Globus pallidus (tissue), 1 donor: ENCODE data around the gene ATP5MG.

ENCODE experiments used
- DNase-seq: peaks from one replicate; pipeline ENCODE4 v3.0.0-alpha.2; 2015; ENCODE audit warnings: low spot score

ATP5MG gene

DNA sequence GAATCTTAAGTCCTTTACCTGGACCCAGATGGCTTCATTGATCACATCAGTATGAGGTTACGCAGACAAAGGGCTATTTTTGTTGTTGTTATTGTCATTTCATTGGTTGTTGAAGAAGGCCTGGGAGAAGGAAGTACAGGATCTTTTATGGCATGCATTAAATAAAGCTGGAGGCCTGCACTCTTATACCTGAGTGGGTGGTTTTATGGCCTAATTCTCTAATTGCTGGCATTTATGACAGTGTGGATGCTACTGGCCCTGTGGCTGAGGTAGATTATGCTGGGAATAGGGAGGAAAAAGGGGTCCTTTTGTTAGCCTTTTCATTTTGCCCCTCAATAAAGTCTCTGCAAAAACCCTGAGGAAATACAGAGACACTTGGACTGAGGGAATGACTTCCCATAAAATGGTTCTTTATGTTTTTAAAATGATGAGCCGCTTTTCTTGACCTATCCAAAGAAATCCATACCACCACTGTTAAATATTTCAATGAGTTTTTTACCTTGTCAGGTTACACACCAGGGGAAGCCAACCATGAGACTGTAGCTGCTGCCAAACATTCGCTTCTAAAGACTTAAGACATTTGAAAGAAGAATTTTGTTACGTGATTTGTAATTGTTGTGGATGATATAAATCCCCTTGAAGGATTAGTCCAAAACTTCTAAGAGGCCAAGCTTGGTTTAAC lies 41.6 kb downstream of the ATP5MG start:
- no peak for DNase-seq

GRCh38 chr11:118443590-118444218 lies 42.3 kb downstream of the ATP5MG start:
- no peak for DNase-seq

GRCh38 chr11:118447423-118447822 lies 46.0 kb downstream of the ATP5MG start:
- DNase-seq: no peak

DNA sequence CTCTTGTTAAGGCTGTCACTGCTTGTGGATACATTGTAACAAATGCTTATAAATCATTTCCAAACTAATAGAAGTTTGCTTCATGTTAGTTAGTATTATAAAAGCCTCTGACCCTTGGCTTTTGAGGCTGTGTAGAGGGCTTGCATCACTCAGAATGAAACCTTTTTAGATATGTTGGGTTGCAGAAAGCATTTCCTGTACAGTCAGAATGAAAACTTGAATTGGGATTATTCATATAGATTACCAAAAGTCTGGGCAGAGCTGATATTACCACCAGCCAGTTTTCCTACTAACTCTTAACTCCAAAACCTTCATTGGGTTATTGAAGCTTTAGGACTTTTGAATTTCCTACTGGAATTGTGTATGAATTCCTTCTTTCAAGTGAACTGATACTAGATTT lies 46.9 kb downstream of the ATP5MG start:
- DNase-seq: no peak

GRCh38 chr11:118449316-118449918 lies 48.0 kb downstream of the ATP5MG start:
- DNase-seq: no peak

GRCh38 chr11:118450451-118450850 lies 49.0 kb downstream of the ATP5MG start:
- no peak for DNase-seq
